ENCODE measurements around the gene CHST6.

Gene CHST6

DNA sequence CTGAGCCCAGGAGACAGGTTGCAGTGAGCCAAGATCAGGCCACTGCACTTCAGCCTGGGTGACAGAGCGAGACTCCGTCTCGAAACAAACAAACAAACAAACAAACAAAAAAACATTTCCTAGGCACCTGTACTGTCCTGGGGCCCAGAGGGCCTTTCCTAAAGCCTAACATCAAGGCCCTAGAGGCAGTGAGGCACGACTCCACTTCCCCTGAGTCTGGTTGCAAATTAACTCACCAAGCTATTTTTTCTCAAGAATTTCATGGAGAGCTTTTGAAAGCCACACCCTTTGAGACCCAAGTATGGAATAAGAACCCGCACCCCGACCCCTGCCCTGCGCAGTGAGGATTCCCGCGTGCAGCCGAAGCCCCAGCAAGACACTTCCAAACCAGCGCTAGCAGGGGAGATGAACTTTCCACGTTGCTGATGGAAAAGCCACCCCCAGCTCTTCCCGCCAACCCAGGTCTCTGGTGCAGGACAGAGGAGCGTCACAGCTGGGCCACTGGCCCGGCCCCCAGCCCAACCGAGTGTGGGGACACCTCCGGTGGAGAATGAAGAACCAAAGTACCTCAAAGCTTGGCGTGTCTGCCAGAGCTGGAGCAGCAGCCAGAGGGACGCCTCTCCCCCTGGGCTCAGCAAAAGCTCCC lies 39.4 kb upstream of the CHST6 start:
- no peak for DNase-seq (ENCODE audit: low read depth)
- no peak overlapping the region for H3K4me3 ChIP-seq (ENCODE audit: low read depth, low read length)
- TF ChIP-seq, protein P1, sequence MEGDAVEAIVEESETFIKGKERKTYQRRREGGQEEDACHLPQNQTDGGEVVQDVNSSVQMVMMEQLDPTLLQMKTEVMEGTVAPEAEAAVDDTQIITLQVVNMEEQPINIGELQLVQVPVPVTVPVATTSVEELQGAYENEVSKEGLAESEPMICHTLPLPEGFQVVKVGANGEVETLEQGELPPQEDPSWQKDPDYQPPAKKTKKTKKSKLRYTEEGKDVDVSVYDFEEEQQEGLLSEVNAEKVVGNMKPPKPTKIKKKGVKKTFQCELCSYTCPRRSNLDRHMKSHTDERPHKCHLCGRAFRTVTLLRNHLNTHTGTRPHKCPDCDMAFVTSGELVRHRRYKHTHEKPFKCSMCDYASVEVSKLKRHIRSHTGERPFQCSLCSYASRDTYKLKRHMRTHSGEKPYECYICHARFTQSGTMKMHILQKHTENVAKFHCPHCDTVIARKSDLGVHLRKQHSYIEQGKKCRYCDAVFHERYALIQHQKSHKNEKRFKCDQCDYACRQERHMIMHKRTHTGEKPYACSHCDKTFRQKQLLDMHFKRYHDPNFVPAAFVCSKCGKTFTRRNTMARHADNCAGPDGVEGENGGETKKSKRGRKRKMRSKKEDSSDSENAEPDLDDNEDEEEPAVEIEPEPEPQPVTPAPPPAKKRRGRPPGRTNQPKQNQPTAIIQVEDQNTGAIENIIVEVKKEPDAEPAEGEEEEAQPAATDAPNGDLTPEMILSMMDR (IDR thresholded peaks at IDR 0.05; ENCODE audit: low read depth, low read length, missing control alignments): no peak

DNA sequence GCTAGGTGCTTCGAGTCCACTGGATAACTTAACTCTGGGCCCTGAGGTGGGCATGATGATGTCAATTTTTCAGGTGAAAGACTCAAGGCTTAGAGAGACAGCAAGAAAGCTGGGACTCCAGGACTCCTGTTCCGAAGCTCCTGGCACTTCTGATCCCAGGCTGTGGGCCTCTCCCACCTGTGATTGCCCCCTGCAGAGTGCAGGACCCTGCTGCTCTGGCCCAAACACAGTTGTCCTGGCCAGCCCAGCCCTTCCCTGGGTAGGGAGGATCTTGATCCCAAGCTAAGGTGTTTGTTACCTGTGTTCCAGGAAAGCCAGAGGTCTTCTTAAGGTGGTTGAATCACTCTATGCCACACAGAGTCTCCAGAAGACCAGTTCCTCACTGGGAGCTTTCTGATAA lies 37.5 kb upstream of the CHST6 start:
- DNase-seq (ENCODE audit: low read depth): no peak
- no peak overlapping the region for H3K4me3 ChIP-seq (ENCODE audit: low read depth, low read length)
- TF ChIP-seq, protein P1 (IDR thresholded peaks at IDR 0.05; ENCODE audit: low read depth, low read length, missing control alignments): no peak

DNA sequence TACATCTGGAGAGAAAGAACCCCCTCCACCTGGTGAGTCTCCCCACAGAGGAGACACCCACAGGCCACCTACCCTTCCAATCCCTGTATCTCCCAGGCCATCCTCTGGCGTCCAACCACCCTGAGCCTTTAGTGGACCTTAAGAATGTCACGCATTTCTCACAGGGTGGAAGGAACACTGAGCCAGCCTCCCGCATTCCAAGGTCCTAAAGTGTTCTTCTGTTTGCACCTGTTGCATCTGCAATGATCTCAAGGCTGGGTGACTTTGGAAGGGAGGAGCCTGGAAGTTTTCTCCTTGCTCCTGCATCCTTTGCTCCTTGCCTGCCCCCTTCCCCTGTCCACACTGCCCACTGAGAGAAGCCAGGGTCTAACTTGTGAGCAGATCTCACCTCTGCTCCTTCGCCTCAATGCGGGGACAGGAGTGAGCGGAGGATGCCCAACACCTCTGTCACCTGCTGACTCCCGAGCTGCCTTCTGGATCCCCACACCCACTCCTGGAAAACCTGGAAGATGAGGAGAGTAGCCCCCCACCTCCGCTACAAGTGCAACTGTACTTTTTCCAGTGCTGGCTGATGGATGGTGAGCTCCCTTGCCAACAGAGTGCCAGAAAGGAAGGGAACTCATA lies 37.0 kb upstream of the CHST6 start:
- no peak overlapping the region for H3K4me3 ChIP-seq (ENCODE audit: low read depth, low read length)
- TF ChIP-seq, protein P1 (IDR thresholded peaks at IDR 0.05; ENCODE audit: low read depth, low read length, missing control alignments): no peak
- DNase-seq (ENCODE audit: low read depth): no peak

DNA sequence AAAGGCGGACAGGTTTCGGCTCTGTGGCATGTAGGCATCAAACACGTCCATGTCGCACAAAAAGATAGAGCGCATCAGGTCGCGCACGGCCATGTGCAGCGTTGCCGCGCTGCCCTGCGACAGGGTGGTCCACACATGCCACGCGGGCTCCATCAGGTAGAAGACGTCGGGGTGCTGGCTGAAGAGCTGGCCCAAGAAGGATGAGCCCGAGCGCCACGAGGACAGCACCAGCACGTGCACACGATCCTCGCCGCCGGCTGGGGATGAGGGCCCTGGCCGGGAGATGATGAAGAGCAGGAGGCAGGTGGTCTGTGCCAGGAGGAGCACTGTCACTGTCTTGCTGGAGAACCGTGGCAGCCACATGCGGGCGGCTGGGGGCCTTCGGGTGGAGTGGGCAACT lies 34.7 kb upstream of the CHST6 start:
- no peak overlapping the region for H3K4me3 ChIP-seq (ENCODE audit: low read depth, low read length)
- DNase-seq (ENCODE audit: low read depth): no peak
- TF ChIP-seq, protein P1 (IDR thresholded peaks at IDR 0.05; ENCODE audit: low read depth, low read length, missing control alignments): no peak

DNA sequence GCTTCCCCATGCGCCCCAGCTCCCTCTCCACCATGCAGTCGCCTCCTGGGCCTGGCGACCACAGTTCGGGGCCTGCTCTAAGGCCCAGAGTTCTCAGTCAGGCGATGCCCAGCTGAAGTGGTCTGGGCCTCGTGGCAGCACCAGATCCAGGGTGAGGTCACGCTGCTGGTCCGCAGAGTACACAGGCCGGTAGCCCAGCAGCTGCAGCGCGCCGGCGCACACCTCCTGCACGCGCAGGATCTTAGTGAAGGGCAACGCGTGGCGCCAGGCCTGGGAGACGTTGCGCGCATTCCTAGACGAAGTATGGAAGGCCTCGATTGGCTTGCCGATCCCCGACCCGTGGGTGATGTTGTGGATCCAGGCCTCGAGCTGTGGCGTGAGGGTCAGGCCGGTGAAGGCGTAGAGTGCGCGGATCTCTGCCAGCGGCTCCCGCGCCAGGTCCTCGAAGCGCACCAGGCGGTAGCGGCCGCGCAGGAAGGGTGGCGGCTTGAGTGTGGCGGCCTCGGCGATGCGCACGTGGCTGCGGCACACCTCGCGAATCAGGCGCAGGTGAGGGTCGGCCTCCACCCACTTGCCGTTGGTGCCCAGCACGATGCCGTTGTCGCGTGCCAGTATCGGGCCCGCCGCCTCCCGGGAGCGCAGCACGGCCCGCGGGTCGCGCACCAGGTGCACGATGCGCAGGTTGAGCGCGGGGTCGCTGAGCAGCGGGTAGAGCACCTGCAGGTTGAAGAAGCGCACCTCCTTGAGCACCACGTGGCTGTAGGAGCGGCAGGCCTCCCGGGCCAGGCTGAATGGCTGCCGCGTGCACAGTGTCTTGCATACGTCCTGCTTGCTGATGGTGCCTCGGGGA lies 34.0 kb upstream of the CHST6 start:
- TF ChIP-seq, protein P1 (IDR thresholded peaks at IDR 0.05; ENCODE audit: low read depth, low read length, missing control alignments): no peak

DNA sequence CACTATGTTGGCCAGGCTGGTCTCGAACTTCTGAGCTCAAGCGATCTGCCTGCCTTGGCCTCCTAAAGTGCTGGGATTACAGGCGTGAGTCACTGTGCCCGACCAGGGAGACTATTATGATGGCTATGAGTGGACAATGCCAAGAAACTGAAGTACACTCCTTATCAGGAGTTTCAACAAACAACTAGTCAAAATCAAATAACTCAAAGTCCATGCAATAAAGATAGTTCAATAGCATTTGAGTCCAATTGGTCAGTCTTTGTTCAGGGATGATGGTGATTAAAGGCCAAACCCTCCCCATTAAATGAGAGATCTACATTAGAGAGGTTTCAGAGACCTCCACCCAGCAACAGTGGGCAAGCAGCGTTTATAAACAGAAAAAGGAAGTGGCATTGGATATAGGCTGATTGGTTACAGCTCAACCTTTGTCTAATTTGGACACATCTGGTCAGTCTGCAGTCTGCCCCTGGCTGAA lies 32.6 kb upstream of the CHST6 start:
- H3K4me3 ChIP-seq (ENCODE audit: low read depth, low read length): no peak overlapping the region
- TF ChIP-seq, protein P1 (IDR thresholded peaks at IDR 0.05; ENCODE audit: low read depth, low read length, missing control alignments): no peak
- DNase-seq (ENCODE audit: low read depth): no peak

More for the DNA sequence above, 34.0 kb upstream of the CHST6 start:
- no peak overlapping the region for H3K4me3 ChIP-seq (ENCODE audit: low read depth, low read length)
- DNase-seq (ENCODE audit: low read depth): no peak

Data from GM12864 (cell line).